Measurements from ENCODE around the gene TUBA1C. TPM values are rescaled to one million over a fixed set of nuclear protein-coding genes. Genes with fewer than 3 reads are reported as not detected.
"Not testable (repeated sequence)": the region's sequence is repeated elsewhere in the genome, so short reads cannot be mapped to it uniquely, and the experiment has no call there.

TUBA1C gene
- total and polyA plus RNA-seq, 2 of the 4 experiments (the other 2 are of a cell fraction), result 1,420 to 2,555 TPM

- Histone ChIP-seq H2BK120ac (ENCODE audit: low read depth, low read length) (no peak overlapping the region), H3K9me3 (ENCODE audit: control insufficient read depth, insufficient read depth, low read length) (no peaks in the 10 kb centered on the region; the same call in 1 of the 2 replicates), H3K27me3 (ENCODE audit: control insufficient read depth, insufficient read depth, low read length) (peaks cover 21% of the 10 kb centered on the region), H2AFZ (replicated peaks; ENCODE audit: low read length, poor library complexity) (no peak overlapping the region), H3K4me1 (ENCODE audit: control insufficient read depth, insufficient read depth, low read length) (no peaks in the 10 kb centered on the region), H3K56ac (ENCODE audit: extremely low read depth, insufficient read depth, low read length) (no peak overlapping the region), H3K4ac (ENCODE audit: low read depth, low read length) (no peak overlapping the region), H3K79me1 (ENCODE audit: low read depth in 1 of 2, low read length in 2 of 2) (no peaks in the 10 kb centered on the region), H2AK9ac (replicated peaks; ENCODE audit: low read depth, low read length, poor library complexity) (no peak overlapping the region), H4K91ac (ENCODE audit: insufficient read depth, low read depth, low read length) (no peak overlapping the region), H3K18ac (ENCODE audit: low read depth, low read length) (no peak overlapping the region), H3K36me3 (ENCODE audit: control insufficient read depth, insufficient read depth, low read length) (no peaks in the 10 kb centered on the region), H2BK20ac (ENCODE audit: low read depth, low read length) (no peak overlapping the region), H3K14ac (replicated peaks; ENCODE audit: low read depth, low read length) (no peak overlapping the region), H2AK5ac (ENCODE audit: low read depth, low read length) (no peak overlapping the region), H3K4me2 (ENCODE audit: low read depth, low read length) (no peak overlapping the region), H3K9ac (ENCODE audit: low read depth, low read length) (no peak overlapping the region), H4K5ac (ENCODE audit: low read depth, low read length) (no peak overlapping the region), H3K9me1 (ENCODE audit: insufficient read depth, low read length) (no peaks in the 10 kb centered on the region), H3K4me3 (ENCODE audit: insufficient read depth, low read depth, low read length) (no peak overlapping the region), H3K27ac (ENCODE audit: insufficient read depth, low read length) (no peak overlapping the region), H2BK15ac (ENCODE audit: low read depth, low read length) (no peak overlapping the region), H3K23ac (ENCODE audit: low read depth, low read length) (no peak overlapping the region), H4K8ac (ENCODE audit: low read depth in 2 of 2, low read length in 2 of 2) (no peak overlapping the region), H4K20me1 (ENCODE audit: insufficient read depth, low read length) (no peaks in the 10 kb centered on the region), H2BK5ac (ENCODE audit: low read depth, low read length, poor library complexity, severe bottlenecking) (no peak overlapping the region)
- ATAC-seq (ENCODE audit: low read depth), result no peak
- in situ Hi-C loops (cut with MboI; ENCODE audit: low sequenced_read_pairs), result no loop called here
- WGBS, 2 experiments (ENCODE audit: extremely low coverage in 2 of 2, insufficient read length in 1 of 2), result 100% methylated on average over 1 of the region's 7 CpGs; no CpG with 5 or more reads in 1 of the 2 experiments
- intact Hi-C loops (cut with micrococcal nuclease), result no loop called here
- no peak for DNase-seq
- no peak for TF ChIP-seq CHD1 (IDR thresholded peaks at IDR 0.05; ENCODE audit: low read depth, low read length)
- TF ChIP-seq ELK1 (IDR thresholded peaks at IDR 0.05; ENCODE audit: borderline replicate concordance, low read depth, low read length), result no peak
- no peak for TF ChIP-seq POLR2A (IDR thresholded peaks at IDR 0.05; ENCODE audit: low read depth, low read length)
- TF ChIP-seq BHLHE40 (IDR thresholded peaks at IDR 0.05; ENCODE audit: low read depth, low read length), result no peak
- no peak for TF ChIP-seq FOS (IDR thresholded peaks at IDR 0.05; ENCODE audit: low read depth, low read length)
- no peak for TF ChIP-seq MAFK (IDR thresholded peaks at IDR 0.05; ENCODE audit: low read depth, low read length)
- TF ChIP-seq MAZ (IDR thresholded peaks at IDR 0.05; ENCODE audit: borderline replicate concordance, low read depth, low read length), result no peak
- no peak for TF ChIP-seq RAD21 (IDR thresholded peaks at IDR 0.05; ENCODE audit: low read length)
- BruUV-seq (replicated peaks), result no TSS peak
- POLR2A ChIA-PET (ENCODE audit: unreplicated experiment), result no interaction called here
- dilution Hi-C loops (cut with HindIII; ENCODE audit: low sequenced_read_pairs, unreplicated experiment), result no loop called here
- CTCF ChIA-PET, result interaction anchor here (1.4 kb wide), 1 partner anchor 22 kb away, joined by 3 read pairs; no protein-coding TSS in a partner anchor
Observed at GRCh38 chr12:49309386-49309785, 44.5 kb downstream of the TUBA1C start.

- H2BK15ac ChIP-seq (ENCODE audit: low read depth, low read length); BruUV-seq (replicated peaks); H3K4me1 ChIP-seq (ENCODE audit: control insufficient read depth, insufficient read depth, low read length); H2AK9ac ChIP-seq (replicated peaks; ENCODE audit: low read depth, low read length, poor library complexity); H3K18ac ChIP-seq (ENCODE audit: low read depth, low read length); H2BK20ac ChIP-seq (ENCODE audit: low read depth, low read length); H4K8ac ChIP-seq (ENCODE audit: low read depth in 2 of 2, low read length in 2 of 2); H3K36me3 ChIP-seq (ENCODE audit: control insufficient read depth, insufficient read depth, low read length); ATAC-seq (ENCODE audit: low read depth); H3K27ac ChIP-seq (ENCODE audit: insufficient read depth, low read length); H2BK120ac ChIP-seq (ENCODE audit: low read depth, low read length); H3K79me1 ChIP-seq (ENCODE audit: low read depth in 1 of 2, low read length in 2 of 2); H2AK5ac ChIP-seq (ENCODE audit: low read depth, low read length); H3K4ac ChIP-seq (ENCODE audit: low read depth, low read length); POLR2A ChIA-PET (ENCODE audit: unreplicated experiment); H3K4me3 ChIP-seq (ENCODE audit: insufficient read depth, low read depth, low read length); in situ Hi-C loops (cut with MboI; ENCODE audit: low sequenced_read_pairs); H4K5ac ChIP-seq (ENCODE audit: low read depth, low read length); H3K9me1 ChIP-seq (ENCODE audit: insufficient read depth, low read length); H3K4me2 ChIP-seq (ENCODE audit: low read depth, low read length); intact Hi-C loops (cut with micrococcal nuclease); CTCF ChIA-PET; H3K14ac ChIP-seq (replicated peaks; ENCODE audit: low read depth, low read length); DNase-seq; dilution Hi-C loops (cut with HindIII; ENCODE audit: low sequenced_read_pairs, unreplicated experiment); H3K9ac ChIP-seq (ENCODE audit: low read depth, low read length); H4K20me1 ChIP-seq (ENCODE audit: insufficient read depth, low read length); H3K9me3 ChIP-seq (ENCODE audit: control insufficient read depth, insufficient read depth, low read length); H2BK5ac ChIP-seq (ENCODE audit: low read depth, low read length, poor library complexity, severe bottlenecking); H3K56ac ChIP-seq (ENCODE audit: extremely low read depth, insufficient read depth, low read length); H2AFZ ChIP-seq (replicated peaks; ENCODE audit: low read length, poor library complexity); H3K23ac ChIP-seq (ENCODE audit: low read depth, low read length); H4K91ac ChIP-seq (ENCODE audit: insufficient read depth, low read depth, low read length): not testable (repeated sequence)
- peaks cover 23% of the 10 kb centered on the region for H3K27me3 ChIP-seq (ENCODE audit: control insufficient read depth, insufficient read depth, low read length)
- no CpG with 5 or more reads among the region's 3 CpGs for WGBS, 2 experiments (ENCODE audit: extremely low coverage in 2 of 2, insufficient read length in 1 of 2)
Observed at GRCh38 chr12:49310451-49311000, 45.6 kb downstream of the TUBA1C start.

All from IMR-90 (cell line).